HTR-8/SVneo (cell line): ENCODE measurements around the gene SHB.

ENCODE experiments used
- DNase-seq: peaks from one replicate; pipeline ENCODE4 v3.0.0; 2011; ENCODE audit warnings: low spot score, mixed read lengths; ENCODE audit not compliant: insufficient read length
- FAIRE-seq: peaks from 2 replicates; lab custom pipeline; 2011; peaks lifted over from hg19 to GRCh38; lab: Jason Lieb, UNC

SHB gene

DNA sequence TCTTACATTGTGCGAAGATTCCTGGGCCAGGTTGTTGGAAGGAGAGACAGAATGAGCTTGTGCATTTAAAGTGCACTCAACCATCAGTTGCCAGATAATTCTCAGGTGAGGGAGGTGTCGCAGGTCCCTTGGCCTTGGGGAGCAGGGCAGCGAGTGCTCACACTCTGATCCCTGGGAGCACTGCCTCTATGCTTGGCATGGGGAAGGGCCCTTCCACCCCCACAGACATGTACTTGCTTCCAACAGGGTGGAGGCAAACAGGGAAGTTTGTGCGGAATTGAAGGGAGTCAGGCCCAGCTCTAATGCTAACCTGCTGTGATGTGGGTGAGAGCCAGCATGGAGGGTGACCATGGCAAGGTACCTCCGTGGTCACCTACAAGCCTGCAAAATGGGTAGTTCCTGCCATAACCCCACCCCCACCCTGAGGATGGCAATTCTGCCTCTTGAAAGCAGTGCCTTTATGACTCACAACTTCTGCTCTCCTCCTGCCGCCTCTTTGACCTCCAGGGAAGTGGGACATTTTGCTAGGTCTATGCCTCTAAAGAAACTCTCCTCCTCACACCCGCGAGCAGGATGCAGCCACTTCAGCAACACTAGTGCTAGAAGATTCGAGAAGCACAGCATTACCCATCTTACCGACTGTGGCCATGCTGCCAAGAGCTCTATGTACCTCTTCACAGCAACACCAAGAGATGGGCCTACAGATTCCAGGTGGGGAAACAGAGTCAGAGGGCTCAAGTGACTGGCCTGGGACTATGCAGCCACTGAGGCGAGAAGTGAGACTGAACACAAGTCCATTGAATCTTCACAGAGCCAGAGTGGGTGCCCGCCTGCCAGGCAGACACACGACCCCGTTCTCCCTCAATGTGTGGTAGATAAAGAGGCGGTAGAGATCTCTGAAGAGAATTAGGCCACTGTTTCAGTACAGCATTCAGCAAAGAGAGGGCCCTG, 143.0 kb downstream of the SHB start:
- FAIRE-seq: no peak
- no peak for DNase-seq

DNA sequence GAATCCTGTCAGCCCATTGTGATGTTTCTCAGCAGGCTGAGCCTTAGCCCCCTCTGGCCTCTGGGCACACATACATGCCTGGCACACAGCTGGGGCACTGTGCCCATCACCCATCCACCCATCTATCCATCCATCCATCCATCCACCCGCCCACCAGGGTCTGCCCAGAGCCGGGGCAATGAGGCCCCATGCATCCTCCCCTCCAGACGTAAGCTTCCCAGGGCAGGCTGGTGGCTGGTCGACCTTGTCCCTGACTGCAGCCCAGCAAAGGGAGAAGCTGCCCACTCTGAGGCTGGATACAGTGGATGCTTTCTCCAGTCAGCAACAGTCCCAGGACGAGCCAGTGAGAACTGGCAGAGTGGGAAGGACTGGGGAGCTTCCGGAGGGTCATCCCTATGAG, 144.0 kb downstream of the SHB start:
- no peak for DNase-seq
- no peak for FAIRE-seq

DNA sequence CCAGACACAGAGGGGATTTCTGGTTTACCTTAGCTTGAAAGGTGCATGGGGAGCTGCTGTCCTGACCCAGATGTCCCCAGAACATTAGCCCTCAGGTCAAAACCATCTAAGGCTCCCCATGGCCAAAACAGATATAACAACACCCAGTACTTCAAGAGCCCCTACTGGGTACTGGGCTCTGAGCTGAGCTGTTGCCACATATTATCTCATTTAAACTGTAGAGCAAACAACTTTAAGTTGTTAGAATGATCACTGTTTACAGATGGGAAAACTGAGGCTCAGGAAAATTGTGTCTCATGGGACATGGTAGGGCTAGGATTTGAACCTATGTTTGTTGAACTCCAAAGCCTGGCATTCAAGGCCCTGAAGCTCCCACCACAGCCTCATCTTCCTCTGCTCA, 144.5 kb downstream of the SHB start:
- no peak for FAIRE-seq
- DNase-seq: no peak

DNA sequence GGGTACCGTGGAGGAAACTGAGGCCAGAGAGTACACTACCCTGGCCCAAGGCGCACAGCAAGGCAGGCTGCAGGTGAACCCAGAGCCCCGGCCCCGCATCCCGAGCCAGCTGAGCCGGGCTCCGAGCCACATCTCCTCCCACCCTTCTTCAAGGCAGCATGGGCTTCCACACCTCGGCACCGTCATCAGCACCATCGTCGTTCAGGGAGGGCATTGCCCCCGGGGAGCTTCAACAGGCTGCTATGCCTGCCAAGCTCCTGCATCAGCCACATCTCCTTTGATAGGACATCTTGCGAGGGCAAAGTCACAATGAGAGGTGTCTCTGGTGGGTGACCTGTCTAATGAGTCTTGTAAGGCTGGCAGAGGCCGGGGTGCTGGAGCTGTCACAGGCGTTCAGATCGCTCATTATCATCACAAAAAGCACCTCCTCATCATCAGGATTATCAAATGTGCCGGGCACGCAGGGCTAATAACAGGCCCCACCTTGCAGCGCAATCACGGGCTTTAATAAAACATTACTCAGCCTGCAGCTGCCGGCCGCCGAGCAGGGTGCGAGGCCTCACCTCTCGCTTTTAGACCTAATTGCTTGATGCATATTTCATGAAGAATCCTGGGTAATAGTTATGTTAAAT, 145.1 kb downstream of the SHB start:
- no peak for FAIRE-seq
- DNase-seq: no peak

DNA sequence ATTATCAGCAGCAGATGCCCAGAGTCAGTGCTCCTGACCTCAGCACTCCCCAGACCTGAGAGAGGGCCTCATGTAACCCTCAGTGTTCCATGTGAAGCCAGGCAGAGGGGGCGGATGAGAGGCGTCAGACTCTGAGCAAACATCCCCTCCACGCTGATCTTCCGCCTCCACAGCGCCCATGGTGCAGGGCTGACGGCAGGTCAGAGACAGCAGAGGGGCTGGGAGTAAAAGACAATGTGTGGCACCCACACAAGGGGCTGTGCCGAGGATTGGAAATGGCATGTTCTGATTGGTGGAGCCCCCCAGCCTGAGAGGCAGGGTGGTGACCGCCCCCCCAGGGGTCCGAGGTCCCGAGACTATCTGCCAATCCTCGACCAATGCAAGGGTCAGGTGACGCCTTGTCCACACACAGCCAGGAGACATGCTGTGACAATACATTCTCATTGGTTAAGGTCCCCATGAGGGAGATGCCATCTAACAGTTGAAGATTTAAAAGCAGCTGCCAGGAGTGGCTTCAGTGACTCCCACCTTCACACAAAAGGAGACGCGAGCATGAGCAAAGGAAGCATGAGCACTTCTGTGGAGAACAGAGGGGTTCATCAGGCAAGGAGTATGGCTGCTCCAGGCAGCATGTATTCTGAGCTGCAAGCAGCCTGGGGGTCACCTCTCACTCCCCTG, 145.8 kb downstream of the SHB start:
- DNase-seq (no peak), FAIRE-seq (no peak)

DNA sequence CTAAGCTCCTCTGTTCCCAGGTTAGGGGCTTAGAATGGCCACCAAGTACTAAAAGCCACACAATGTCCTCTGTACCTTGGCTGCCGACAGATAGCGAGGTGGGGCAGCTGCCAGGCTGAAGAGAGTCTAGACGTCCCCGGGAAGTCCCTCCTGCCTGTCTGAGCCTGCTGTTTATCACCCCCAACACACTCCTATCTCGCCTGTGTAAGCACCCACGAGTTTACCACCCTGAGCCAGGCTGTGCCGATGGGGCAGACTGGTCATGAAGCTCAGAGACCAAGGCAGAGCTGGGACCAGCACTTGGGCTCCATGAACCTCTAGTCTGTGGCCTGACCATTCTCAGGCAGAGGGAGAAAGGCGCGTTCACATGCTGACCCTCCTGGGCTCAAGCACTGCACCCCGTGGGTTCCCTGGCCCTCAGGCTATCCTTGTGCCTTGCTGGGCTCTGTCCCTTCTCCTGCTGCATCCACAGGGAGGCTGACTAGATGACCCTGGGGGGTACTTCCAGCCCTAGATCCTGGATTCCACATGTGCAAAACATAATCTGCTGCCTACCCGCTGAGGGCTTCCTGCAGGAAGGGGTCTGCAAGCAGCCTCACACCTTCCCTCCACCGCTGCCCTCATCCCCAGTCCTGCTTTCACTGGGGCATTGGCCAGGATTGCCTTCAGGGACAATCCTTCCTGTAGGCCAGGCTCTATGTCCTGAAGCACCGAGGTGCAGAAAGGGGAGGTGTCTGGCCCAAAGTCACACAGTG, 146.5 kb downstream of the SHB start:
- no peak for DNase-seq
- FAIRE-seq: no peak

DNA sequence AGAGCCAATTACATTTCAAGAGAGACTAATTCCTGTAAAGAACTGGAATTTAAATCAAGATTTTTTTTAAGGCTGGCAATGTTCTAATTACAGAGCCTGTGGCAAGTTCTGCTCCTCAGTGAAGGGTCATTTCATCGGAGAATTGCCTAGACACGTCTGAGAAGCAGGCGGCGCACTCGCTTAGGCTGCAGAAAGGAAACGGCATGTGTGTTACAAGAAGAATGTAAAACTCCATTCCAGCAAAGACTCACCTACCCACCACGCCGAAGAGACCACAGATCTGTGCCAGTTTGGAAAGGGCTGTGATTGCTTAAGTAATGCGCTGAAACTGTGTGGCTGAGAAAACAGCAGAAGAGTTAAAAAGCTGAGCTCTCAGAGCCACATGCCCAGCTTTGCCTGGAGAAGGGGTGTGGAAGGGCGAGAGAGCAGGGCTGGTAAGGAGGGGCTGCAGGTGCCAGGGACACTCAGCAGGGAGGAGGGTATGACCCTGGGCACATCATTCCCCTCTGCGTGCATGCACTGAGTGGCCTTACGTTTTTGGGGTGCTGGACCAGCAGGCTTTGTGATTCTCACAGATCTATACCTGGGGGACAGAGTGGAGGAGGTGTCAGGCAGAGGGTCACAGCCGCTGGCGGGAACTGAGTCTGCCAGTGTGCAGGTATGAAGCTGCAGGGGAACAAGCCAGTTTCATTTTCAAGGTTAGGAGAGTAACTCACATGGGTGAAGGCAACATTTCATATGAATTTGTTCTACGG, 147.3 kb downstream of the SHB start:
- DNase-seq (no peak), FAIRE-seq (no peak)

DNA sequence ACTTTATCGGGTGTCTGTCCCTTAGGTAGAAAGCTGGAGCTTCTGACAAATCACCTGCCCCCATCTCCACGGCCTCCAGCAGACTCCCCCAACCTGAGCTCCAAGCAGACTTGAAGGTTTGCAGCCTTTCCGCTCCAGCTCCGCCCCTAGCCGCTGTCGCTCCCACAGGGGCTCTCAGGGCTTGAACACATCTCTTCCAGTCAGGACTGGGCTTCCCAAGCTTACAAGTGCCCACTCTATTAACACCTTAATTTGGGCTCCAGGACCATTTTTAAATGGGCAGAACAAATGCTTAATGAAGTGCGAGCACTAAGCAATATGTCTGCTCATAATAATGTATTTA, 147.9 kb downstream of the SHB start:
- no peak for FAIRE-seq

DNA sequence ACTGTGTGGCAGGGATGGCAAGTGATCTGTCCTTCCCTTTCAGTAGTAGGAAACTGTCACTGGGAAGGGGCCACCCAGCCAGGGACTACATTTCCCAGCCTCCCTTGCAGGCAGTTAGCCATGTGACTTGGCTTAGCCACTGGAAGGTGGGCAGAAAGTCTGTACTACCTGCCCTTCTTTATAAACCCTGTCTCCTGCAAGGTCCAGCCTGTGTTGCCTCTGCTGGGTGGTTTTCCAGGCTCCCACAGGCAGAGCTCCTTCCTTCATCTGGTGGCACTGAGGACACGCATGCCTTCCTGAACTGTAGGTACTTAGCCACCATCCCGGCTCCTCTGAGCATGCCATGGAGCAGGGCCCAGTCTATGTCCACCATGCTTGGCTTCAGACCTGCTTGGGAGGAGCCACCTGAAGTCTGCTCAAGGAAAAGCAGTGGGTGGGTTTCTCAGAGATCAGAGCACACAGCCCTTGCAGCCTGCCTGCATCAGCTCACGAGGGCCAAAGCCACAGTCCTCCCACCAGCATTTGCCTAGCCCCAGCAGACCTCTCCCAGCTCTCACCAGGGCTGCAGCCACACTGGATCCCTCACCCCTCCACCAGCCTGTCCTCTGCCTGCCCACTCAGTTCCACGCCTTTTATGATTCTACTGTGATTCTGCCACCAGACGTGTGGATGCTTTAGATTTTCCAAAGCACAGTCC, 148.4 kb downstream of the SHB start:
- DNase-seq (no peak), FAIRE-seq (no peak)

More for the DNA sequence above, 147.9 kb downstream of the SHB start:
- DNase-seq: no peak

DNA sequence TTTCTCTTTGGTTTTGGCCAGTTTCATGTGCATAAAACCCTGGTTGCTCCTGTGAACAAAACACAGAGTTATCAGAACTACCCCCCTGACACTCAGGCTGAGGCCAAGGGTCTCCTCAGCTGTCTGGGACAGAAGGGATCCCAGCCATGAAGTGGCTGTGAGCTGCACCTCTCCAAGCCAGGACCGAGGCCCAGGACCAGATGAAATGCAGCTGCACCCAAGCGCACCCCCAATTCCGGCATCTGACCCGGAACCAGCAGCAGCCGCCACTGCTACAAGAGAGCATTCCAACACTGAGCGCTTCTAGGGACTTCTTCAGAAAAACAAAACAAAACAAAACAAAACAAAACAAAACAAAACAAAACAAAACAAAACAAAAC, 149.1 kb downstream of the SHB start:
- FAIRE-seq: no peak
- DNase-seq: no peak

DNA sequence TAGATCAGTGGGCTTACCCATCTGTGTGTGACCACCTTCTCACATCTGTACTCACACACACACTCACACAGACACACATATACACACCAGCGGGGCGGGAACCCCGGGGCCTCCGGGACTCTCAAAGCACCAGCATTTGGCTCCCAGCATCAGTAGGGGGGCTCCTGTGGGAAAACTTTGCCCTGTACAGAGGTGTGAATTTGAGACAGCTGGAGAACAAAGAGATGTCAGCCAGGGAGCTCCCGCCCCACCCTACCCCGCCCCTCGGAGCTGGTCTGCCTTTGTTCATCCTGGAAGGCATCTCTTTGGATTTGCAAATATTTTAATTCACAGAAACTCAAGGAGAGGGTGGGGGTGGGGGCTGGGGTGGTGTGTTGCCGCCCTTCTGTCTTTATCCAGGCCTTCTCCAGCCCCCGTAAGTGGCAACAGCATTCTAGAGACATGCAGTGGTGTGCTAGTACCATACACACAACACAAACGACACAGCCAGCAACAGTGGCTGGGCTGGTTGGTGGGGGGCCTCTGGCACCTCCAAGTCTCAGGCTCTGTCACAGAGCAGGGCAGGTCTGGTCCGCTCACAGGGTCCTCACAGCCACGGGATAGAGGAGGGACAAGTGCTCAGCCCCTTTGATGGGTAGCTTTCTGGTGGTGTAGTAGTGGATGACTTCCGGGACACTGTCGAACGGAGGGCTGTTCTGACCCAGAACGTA, 149.6 kb downstream of the SHB start:
- no peak for FAIRE-seq
- no peak for DNase-seq

DNA sequence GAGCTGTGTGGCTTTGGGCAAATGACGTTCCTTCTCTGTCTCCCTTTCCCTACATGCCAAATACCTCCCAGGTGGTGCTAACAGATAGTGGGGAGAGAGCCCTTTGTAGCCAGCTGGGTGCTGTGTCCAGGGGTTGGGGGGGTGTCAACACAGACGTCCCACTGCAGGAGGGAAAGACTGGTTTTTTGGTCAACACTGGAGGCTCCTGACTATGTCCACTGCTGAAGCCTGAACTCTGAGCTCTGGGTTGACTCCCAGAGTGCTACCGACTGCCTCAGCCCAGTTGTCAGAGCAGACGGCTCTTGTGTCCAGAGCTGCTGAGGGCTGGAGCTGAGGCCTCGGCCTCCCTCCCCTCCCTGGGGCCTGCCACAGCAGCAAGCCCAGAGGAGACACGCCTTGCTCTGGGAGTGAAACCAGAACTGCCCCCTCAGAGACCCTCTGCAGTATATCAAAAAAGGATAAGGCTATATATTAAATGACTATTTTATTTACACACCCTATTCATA, 150.3 kb downstream of the SHB start:
- DNase-seq: no peak
- no peak for FAIRE-seq

DNA sequence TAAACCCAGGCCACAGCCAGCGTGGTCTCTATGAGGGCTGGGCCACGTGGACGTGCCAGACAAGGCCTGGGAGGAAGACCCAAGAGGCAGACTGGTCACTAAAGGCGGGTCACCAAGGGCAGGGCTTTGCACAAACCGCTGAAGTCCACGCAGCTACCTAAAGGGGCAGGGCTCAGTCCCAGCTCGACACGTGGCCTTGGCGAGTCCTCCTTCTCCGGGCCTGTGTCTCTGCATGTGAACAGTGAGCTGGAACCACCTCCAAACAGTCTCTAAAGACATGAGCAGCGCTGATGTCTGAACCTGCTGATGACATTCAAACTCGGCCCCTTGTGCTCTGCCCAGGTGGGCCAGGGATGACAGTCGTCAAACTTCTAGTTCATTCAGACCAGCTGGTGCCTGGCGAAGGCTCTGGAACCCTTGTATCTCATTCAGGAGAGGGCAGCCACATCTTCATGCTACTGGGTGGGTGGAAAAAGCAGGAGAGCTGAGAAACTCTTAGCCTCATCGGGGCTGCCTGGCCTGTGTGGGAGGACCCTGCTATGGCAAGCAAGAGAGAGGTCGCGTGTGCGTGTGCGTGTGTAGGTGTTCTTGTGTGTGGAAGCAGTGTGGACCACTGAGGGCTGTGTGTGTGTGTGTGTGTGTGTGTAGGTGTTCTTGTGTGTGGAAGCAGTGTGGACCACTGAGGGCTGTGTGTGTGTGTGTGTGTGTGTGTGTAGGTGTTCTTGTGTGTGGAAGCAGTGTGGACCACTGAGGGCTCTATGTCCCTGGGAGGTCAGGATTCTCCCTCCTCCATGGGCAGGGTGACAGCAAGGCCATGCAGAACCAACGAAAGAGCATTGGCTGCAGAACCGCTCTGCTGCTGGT, 151.0 kb downstream of the SHB start:
- FAIRE-seq (no peak), DNase-seq (no peak)

DNA sequence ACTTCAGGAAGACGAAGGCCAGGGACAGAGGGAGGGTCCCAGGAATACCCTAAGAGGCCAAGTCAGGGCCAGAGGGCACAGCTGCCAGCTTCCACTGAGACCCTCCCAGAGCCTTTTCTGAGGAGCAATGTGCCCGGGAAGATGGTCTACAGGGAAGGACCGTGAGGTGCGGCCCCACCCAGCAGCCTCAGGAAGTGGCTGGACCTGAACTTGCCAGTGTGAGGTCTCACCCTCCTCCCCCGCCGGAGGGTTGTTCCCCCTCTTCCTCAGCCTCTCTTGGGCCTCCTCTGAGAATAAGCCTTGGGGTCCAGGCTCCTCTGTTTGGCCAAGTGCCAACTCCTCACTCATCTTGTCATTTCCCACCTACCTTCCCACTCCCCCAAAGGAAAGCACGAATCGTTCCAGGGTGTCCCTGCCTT, 151.7 kb downstream of the SHB start:
- no peak for FAIRE-seq
- no peak for DNase-seq

DNA sequence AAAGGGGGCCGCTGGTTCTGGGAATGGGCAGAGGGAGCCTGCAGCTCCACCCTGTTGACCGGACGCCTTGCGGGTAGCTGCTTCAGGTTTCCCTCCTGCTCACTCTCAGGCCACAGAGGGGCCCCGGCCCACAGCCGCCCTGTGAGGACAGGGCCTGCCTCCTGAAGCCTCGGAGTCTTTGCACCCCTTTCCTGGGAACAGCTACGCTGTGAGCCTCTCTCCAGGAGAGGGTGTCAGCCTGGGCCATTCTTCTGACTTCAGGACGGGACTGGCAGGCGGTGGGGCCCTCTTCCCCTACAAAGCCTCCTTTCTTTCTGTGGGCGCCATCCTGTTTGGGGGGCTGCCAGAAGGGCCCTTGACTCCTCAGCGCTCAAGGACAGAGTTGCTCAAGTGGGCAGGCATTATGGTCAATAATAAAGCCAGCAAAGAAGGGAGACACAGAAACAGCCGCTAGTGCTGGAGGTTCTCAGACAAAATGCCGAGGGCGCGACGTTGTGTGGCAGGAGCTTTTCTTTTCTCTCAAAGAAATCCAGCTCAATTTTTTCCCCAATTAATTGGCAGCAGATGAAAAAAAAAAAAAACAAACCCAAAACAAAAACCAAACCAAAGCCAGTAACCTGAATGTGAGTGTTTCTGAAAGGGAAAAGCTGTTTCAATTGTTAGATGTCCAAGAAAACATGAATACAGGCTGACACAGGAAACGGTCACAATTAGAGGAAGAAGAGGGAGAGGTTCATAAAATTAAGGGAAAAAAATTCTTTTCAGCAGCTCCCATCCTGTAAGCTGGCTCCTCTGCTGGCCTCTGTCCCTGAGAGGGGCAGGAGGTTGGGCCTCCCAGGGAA, 152.3 kb downstream of the SHB start:
- FAIRE-seq (no peak), DNase-seq (no peak)

DNA sequence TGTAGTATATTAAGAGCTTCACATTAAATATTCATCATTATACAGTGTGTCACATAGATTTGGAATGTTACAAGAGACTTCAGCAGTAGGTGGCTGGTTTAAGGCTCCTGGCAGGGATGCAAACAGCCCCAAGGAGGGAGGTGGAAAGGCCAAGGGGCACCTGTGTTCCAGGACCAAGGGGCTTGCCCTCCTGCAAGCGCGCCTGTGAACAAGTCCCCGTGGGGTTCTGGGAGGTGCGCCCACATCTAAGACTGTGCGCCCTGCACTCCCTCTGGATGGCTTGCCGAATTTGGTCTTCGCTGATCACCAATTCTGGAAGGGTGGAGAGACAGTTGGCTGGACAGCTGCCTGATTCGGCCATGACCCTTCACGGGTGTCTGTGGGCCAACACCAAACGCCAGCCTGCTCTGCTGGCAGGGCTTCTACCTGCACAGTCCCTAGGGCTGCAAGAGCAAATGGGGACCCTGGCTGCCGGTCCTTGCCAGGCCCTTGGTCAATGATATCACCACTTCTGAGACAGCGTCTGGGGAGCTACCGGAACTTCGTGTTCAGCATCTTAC, 153.0 kb downstream of the SHB start:
- FAIRE-seq (no peak), DNase-seq (no peak)
